Astrocyte (in vitro differentiated cells and primary cell): Measurements from ENCODE around the gene ZFAND6.

Experiments used
- EZH2 ChIP-seq: IDR thresholded peaks from 2 replicates; pipeline ENCODE4 v1.6.1; 2012; ENCODE audit warnings: mild to moderate bottlenecking, low read length, inconsistent platforms; ENCODE audit not compliant: insufficient read depth
- TF ChIP-seq, protein P1 (sequence below): IDR thresholded peaks from 2 replicates; pipeline ENCODE4 v1.5.1; 2011; ENCODE audit warnings: low read depth, mild to moderate bottlenecking, inconsistent platforms, low read length, moderate library complexity; ENCODE audit not compliant: insufficient read depth

DNA sequence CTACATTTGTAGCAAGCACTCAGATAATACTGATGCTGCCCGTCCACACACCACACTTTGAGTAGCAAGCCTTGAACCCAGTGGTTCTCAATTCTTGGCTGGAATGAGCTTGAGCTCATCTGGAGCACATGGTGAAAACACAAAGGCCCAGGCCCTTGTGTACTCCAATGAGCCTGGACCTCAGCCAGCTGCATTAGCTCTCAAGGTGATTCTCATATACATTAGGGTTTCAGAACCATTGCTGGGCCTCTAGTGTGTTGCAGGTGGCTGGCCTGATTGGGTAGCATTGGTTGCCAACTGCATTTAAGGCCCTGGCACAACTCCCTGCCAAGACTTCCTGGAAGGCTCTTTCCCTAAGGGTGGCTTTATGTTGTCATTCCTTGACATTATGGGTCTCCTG lies 23.4 kb upstream of the ZFAND6 start:
- TF ChIP-seq EZH2, result no peak
- TF ChIP-seq, protein P1, sequence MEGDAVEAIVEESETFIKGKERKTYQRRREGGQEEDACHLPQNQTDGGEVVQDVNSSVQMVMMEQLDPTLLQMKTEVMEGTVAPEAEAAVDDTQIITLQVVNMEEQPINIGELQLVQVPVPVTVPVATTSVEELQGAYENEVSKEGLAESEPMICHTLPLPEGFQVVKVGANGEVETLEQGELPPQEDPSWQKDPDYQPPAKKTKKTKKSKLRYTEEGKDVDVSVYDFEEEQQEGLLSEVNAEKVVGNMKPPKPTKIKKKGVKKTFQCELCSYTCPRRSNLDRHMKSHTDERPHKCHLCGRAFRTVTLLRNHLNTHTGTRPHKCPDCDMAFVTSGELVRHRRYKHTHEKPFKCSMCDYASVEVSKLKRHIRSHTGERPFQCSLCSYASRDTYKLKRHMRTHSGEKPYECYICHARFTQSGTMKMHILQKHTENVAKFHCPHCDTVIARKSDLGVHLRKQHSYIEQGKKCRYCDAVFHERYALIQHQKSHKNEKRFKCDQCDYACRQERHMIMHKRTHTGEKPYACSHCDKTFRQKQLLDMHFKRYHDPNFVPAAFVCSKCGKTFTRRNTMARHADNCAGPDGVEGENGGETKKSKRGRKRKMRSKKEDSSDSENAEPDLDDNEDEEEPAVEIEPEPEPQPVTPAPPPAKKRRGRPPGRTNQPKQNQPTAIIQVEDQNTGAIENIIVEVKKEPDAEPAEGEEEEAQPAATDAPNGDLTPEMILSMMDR, result no peak
